MCF 10A (cell line): ENCODE measurements around the gene KIF5A. TPM values are rescaled to one million over a fixed set of nuclear protein-coding genes. Genes with fewer than 3 reads are reported as not detected.

Source experiments
- BruUV-seq: library from RNA; stranded (reverse); fragments of 400-500 nt; replicated peaks from 2 replicates; lab custom pipeline; 2021; lab: Mats Ljungman, UMichigan
- CTCF ChIA-PET: fragments of 300-600 bp; sonication (Branson Sonifier 250); formaldehyde crosslinking; extraction: SDS; loops from one replicate; lab custom pipeline; 2021; ENCODE audit warnings: antibody characterized with exemption, inconsistent platforms; lab: Yijun Ruan, JAX
- POLR2A ChIA-PET: fragments of 300-600, 350-650 bp; sonication (Branson Sonifier 250); formaldehyde crosslinking; extraction: SDS; loops from one replicate; lab custom pipeline; 2020; ENCODE audit warnings: antibody characterized with exemption, inconsistent platforms; lab: Yijun Ruan, JAX
- DNase-seq: peaks from one replicate; pipeline ENCODE4 v3.0.0-alpha.2; 2018; ENCODE audit not compliant: unreplicated experiment
- H3K27ac Mint-ChIP-seq: one replicate; pipeline ENCODE4 v1.8.0; 2022; ENCODE audit warnings: mild to moderate bottlenecking, low read depth, mixed read lengths; ENCODE audit not compliant: unreplicated experiment
- H3K27me3 Mint-ChIP-seq: one replicate; pipeline ENCODE4 v1.8.0; 2022; ENCODE audit warnings: mixed read lengths; ENCODE audit not compliant: insufficient read depth, unreplicated experiment
- H3K36me3 Mint-ChIP-seq: one replicate; pipeline ENCODE4 v1.8.0; 2022; ENCODE audit warnings: mild to moderate bottlenecking, moderate library complexity, mixed read lengths; ENCODE audit not compliant: insufficient read depth, unreplicated experiment
- H3K4me1 Mint-ChIP-seq: one replicate; pipeline ENCODE4 v1.8.0; 2022; ENCODE audit warnings: mixed read lengths; ENCODE audit not compliant: insufficient read depth, unreplicated experiment
- H3K4me3 Mint-ChIP-seq: one replicate; pipeline ENCODE4 v1.8.0; 2022; ENCODE audit warnings: mild to moderate bottlenecking, moderate library complexity, mixed read lengths; ENCODE audit not compliant: unreplicated experiment
- H3K9me3 Mint-ChIP-seq: one replicate; pipeline ENCODE4 v1.8.0; 2022; ENCODE audit warnings: mixed read lengths; ENCODE audit not compliant: unreplicated experiment
- intact Hi-C: fragments of 100-400 bp; cut with micrococcal nuclease; formaldehyde crosslinking; loops from 2 replicates; pipeline ENCODE4 v1.14.1; 2022
- total RNA-seq: library from RNA; stranded (reverse); gene quantifications from 2 replicates; pipeline ENCODE4 v1.2.3, GENCODE V29; 2022
- TF ChIP-seq, protein P1 (sequence below): fragments of 200-600 bp; IDR thresholded peaks from one replicate; pipeline ENCODE4 v1.8.0; 2022; ENCODE audit warnings: antibody characterized with exemption, mild to moderate bottlenecking; ENCODE audit not compliant: unreplicated experiment

KIF5A gene
- total RNA-seq, 1 experiment from 2014 or later, result 0.56 TPM

GRCh38 chr12:57583008-57583831, 33.4 kb downstream of the KIF5A start:
- no peaks in the 10 kb centered on the region for H3K27me3 Mint-ChIP-seq
- no TSS peak for BruUV-seq
- ChIA-PET POLR2A (interaction anchor here (0.6 to 2.3 kb wide), 7 partner anchors 9 to 162 kb away, joined by 3 to 10 read pairs (median 3); partner anchors contain the start of genes PIP4K2C and TSPAN31), CTCF (interaction anchor here (0.5 to 7.5 kb wide), 56 partner anchors 10 to 892 kb away, joined by 3 to 72 read pairs (median 4); partner anchors contain the start of genes B4GALNT1, DCTN2, DTX3 and KIF5A)
- no peaks in the 10 kb centered on the region for H3K36me3 Mint-ChIP-seq
- no peaks in the 10 kb centered on the region for H3K4me1 Mint-ChIP-seq
- no peak overlapping the region for H3K4me3 Mint-ChIP-seq
- H3K27ac Mint-ChIP-seq, result no peak overlapping the region
- TF ChIP-seq, protein P1, sequence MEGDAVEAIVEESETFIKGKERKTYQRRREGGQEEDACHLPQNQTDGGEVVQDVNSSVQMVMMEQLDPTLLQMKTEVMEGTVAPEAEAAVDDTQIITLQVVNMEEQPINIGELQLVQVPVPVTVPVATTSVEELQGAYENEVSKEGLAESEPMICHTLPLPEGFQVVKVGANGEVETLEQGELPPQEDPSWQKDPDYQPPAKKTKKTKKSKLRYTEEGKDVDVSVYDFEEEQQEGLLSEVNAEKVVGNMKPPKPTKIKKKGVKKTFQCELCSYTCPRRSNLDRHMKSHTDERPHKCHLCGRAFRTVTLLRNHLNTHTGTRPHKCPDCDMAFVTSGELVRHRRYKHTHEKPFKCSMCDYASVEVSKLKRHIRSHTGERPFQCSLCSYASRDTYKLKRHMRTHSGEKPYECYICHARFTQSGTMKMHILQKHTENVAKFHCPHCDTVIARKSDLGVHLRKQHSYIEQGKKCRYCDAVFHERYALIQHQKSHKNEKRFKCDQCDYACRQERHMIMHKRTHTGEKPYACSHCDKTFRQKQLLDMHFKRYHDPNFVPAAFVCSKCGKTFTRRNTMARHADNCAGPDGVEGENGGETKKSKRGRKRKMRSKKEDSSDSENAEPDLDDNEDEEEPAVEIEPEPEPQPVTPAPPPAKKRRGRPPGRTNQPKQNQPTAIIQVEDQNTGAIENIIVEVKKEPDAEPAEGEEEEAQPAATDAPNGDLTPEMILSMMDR, result peak; percentile 82
- intact Hi-C loops, result loop anchor here (1.0 to 2.0 kb wide), 3 partner anchors 38 to 154 kb away; no protein-coding TSS in a partner anchor
- H3K9me3 Mint-ChIP-seq, result no peaks in the 10 kb centered on the region
- DNase-seq, result peak; percentile 79

DNA sequence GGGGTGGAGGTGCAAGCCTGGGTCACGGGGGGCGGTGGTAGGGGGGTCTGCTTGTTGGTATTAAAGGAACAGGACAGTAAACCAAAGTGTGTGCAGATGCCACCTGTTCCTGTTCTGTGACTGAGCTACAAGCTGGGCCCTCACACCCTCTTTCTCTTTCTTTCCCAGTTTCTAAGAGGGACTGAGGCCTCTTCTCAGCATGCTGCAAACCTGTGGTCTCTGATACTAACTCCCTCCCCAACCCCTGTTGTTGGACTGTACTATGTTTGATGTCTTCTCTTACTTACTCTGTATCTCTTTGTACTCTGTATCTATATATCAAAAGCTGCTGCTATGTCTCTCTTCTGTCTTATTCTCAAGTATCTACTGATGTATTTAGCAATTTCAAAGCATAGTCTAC, 34.2 kb downstream of the KIF5A start:
- H3K27ac Mint-ChIP-seq, result no peak overlapping the region
- ChIA-PET POLR2A (interaction anchor here (0.6 to 2.3 kb wide), 5 partner anchors 8 to 109 kb away, joined by 3 to 10 read pairs (median 3); partner anchors contain the start of genes DCTN2 and PIP4K2C), CTCF (interaction anchor here (0.5 to 7.5 kb wide), 39 partner anchors 9 to 893 kb away, joined by 3 to 72 read pairs (median 4); partner anchors contain the start of genes B4GALNT1, DTX3, OS9 and STAC3)
- intact Hi-C loops, result no loop called here
- TF ChIP-seq, protein P1, result no peak
- BruUV-seq, result no TSS peak
- H3K27me3 Mint-ChIP-seq, result no peaks in the 10 kb centered on the region
- no peaks in the 10 kb centered on the region for H3K36me3 Mint-ChIP-seq
- H3K9me3 Mint-ChIP-seq, result no peaks in the 10 kb centered on the region
- H3K4me1 Mint-ChIP-seq, result no peaks in the 10 kb centered on the region
- DNase-seq, result no peak
- H3K4me3 Mint-ChIP-seq, result no peak overlapping the region

GRCh38 chr12:57584690-57585089, 34.8 kb downstream of the KIF5A start:
- no peak overlapping the region for H3K4me3 Mint-ChIP-seq
- ChIA-PET POLR2A (interaction anchor here (0.6 kb wide), 1 partner anchor 38 kb away, joined by 3 read pairs; the partner anchor contains the start of gene DCTN2), CTCF (interaction anchor here (0.6 to 7.5 kb wide), 19 partner anchors 8 to 415 kb away, joined by 3 to 72 read pairs (median 5); partner anchors contain the start of genes B4GALNT1, DTX3 and OS9)
- H3K27me3 Mint-ChIP-seq, result no peaks in the 10 kb centered on the region
- H3K9me3 Mint-ChIP-seq, result no peaks in the 10 kb centered on the region
- DNase-seq, result no peak
- BruUV-seq, result no TSS peak
- TF ChIP-seq, protein P1, result no peak
- H3K4me1 Mint-ChIP-seq, result no peaks in the 10 kb centered on the region
- H3K36me3 Mint-ChIP-seq, result no peaks in the 10 kb centered on the region
- H3K27ac Mint-ChIP-seq, result no peak overlapping the region
- intact Hi-C loops, result no loop called here

- no TSS peak for BruUV-seq
- CTCF ChIA-PET, result interaction anchor here (0.8 to 7.5 kb wide), 15 partner anchors 8 to 416 kb away, joined by 3 to 72 read pairs (median 12); partner anchors contain the start of genes B4GALNT1, DTX3 and OS9
- TF ChIP-seq, protein P1, result no peak
- POLR2A ChIA-PET, result interaction anchor here (0.6 kb wide), 1 partner anchor 160 kb away, joined by 3 read pairs; the partner anchor contains the start of gene TSPAN31
- intact Hi-C loops, result no loop called here
- no peaks in the 10 kb centered on the region for H3K27me3 Mint-ChIP-seq
- H3K27ac Mint-ChIP-seq, result no peak overlapping the region
- H3K4me1 Mint-ChIP-seq, result no peaks in the 10 kb centered on the region
- H3K4me3 Mint-ChIP-seq, result no peak overlapping the region
- no peaks in the 10 kb centered on the region for H3K9me3 Mint-ChIP-seq
- no peak for DNase-seq
- H3K36me3 Mint-ChIP-seq, result no peaks in the 10 kb centered on the region
Measured at GRCh38 chr12:57585156-57585555, 35.3 kb downstream of the KIF5A start.
